Measurements from ENCODE around the gene KIF1B. TPM values are rescaled to one million over a fixed set of nuclear protein-coding genes. Genes with fewer than 3 reads are reported as not detected.

The KIF1B gene
- total and polyA plus RNA-seq, 4 donors, result 8.4 to 40.9 (median 8.9) TPM

GRCh38 chr1:10170239-10170574 is 40.2 kb upstream of the KIF1B start:
- Histone ChIP-seq H3K4me3 (ENCODE audit: low read depth in 1 of 3, low read length in 3 of 3) (no peak overlapping the region), H3K27me3 (ENCODE audit: control insufficient read depth in 4 of 4, insufficient read depth in 4 of 4, low read length in 3 of 4) (no peaks in the 10 kb centered on the region), H3K9me3 (ENCODE audit: control insufficient read depth in 4 of 4, low read length in 3 of 4) (no peaks in the 10 kb centered on the region), H3K4me1 (ENCODE audit: control insufficient read depth in 4 of 4, insufficient read depth in 4 of 4, low read length in 3 of 4) (no peaks in the 10 kb centered on the region), H3K36me3 (ENCODE audit: control insufficient read depth in 4 of 4, insufficient read depth in 3 of 4, low read depth in 1 of 4, low read length in 3 of 4) (peaks cover 11 to 41% (median 27%) of the 10 kb centered on the region in 4 donors), H3K9ac (ENCODE audit: low read depth in 1 of 2, low read length in 2 of 2) (no peak overlapping the region), H3K27ac (ENCODE audit: low read depth in 1 of 2, low read length in 2 of 2) (no peak overlapping the region)
- DNase-seq (ENCODE audit: low spot score), result no peak
- TF ChIP-seq FOXA1 (IDR thresholded peaks at IDR 0.05) (no peak), HNF4G (IDR thresholded peaks at IDR 0.05) (no peak), NR2F2 (IDR thresholded peaks at IDR 0.05) (no peak), SP1 (IDR thresholded peaks at IDR 0.05) (no peak), ATF3 (IDR thresholded peaks at IDR 0.05) (no peak), TAF1 (conservative IDR thresholded peaks at IDR 0.05) (no peak), JUND (IDR thresholded peaks at IDR 0.05) (no peak), GABPA (IDR thresholded peaks at IDR 0.05 in 1 of 2, conservative IDR thresholded peaks at IDR 0.05 in 1 of 2) (no peak), RXRA (IDR thresholded peaks at IDR 0.05) (no peak)
- TF ChIP-seq, protein P1, sequence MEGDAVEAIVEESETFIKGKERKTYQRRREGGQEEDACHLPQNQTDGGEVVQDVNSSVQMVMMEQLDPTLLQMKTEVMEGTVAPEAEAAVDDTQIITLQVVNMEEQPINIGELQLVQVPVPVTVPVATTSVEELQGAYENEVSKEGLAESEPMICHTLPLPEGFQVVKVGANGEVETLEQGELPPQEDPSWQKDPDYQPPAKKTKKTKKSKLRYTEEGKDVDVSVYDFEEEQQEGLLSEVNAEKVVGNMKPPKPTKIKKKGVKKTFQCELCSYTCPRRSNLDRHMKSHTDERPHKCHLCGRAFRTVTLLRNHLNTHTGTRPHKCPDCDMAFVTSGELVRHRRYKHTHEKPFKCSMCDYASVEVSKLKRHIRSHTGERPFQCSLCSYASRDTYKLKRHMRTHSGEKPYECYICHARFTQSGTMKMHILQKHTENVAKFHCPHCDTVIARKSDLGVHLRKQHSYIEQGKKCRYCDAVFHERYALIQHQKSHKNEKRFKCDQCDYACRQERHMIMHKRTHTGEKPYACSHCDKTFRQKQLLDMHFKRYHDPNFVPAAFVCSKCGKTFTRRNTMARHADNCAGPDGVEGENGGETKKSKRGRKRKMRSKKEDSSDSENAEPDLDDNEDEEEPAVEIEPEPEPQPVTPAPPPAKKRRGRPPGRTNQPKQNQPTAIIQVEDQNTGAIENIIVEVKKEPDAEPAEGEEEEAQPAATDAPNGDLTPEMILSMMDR (IDR thresholded peaks at IDR 0.05; ENCODE audit: low read depth, low read length, missing input control), result no peak
- TF ChIP-seq, protein P2, sequence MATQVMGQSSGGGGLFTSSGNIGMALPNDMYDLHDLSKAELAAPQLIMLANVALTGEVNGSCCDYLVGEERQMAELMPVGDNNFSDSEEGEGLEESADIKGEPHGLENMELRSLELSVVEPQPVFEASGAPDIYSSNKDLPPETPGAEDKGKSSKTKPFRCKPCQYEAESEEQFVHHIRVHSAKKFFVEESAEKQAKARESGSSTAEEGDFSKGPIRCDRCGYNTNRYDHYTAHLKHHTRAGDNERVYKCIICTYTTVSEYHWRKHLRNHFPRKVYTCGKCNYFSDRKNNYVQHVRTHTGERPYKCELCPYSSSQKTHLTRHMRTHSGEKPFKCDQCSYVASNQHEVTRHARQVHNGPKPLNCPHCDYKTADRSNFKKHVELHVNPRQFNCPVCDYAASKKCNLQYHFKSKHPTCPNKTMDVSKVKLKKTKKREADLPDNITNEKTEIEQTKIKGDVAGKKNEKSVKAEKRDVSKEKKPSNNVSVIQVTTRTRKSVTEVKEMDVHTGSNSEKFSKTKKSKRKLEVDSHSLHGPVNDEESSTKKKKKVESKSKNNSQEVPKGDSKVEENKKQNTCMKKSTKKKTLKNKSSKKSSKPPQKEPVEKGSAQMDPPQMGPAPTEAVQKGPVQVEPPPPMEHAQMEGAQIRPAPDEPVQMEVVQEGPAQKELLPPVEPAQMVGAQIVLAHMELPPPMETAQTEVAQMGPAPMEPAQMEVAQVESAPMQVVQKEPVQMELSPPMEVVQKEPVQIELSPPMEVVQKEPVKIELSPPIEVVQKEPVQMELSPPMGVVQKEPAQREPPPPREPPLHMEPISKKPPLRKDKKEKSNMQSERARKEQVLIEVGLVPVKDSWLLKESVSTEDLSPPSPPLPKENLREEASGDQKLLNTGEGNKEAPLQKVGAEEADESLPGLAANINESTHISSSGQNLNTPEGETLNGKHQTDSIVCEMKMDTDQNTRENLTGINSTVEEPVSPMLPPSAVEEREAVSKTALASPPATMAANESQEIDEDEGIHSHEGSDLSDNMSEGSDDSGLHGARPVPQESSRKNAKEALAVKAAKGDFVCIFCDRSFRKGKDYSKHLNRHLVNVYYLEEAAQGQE (IDR thresholded peaks at IDR 0.05), result no peak
- 82% methylated on average over 2 of the region's 2 CpGs for WGBS

GRCh38 chr1:10171105-10171767 is 39.1 kb upstream of the KIF1B start:
- DNase-seq (ENCODE audit: low spot score), result peak; percentile 38
- Histone ChIP-seq H3K36me3 (ENCODE audit: control insufficient read depth in 4 of 4, insufficient read depth in 3 of 4, low read depth in 1 of 4, low read length in 3 of 4) (peaks cover 11 to 31% (median 23%) of the 10 kb centered on the region in 4 donors), H3K9me3 (ENCODE audit: control insufficient read depth in 4 of 4, low read length in 3 of 4) (no peaks in the 10 kb centered on the region), H3K27me3 (ENCODE audit: control insufficient read depth in 4 of 4, insufficient read depth in 4 of 4, low read length in 3 of 4) (no peaks in the 10 kb centered on the region), H3K9ac (ENCODE audit: low read depth in 1 of 2, low read length in 2 of 2) (no peak overlapping the region), H3K4me3 (ENCODE audit: low read depth in 1 of 3, low read length in 3 of 3) (no peak overlapping the region), H3K27ac (ENCODE audit: low read depth in 1 of 2, low read length in 2 of 2) (no peak overlapping the region), H3K4me1 (ENCODE audit: control insufficient read depth in 4 of 4, insufficient read depth in 4 of 4, low read length in 3 of 4) (no peaks in the 10 kb centered on the region)
- WGBS, result 78% methylated on average over 16 of the region's 16 CpGs
- TF ChIP-seq, protein P2 (IDR thresholded peaks at IDR 0.05), result no peak
- no peak for TF ChIP-seq EGR1 (IDR thresholded peaks at IDR 0.05; ENCODE audit: low read depth in 2 of 2)
- TF ChIP-seq RAD21 (IDR thresholded peaks at IDR 0.05), result no peak
- peak in 1 of 2 donors; percentile 12 for TF ChIP-seq RXRA (IDR thresholded peaks at IDR 0.05)
- no peak for TF ChIP-seq YY1 (IDR thresholded peaks at IDR 0.05)
- TF ChIP-seq ZBTB33 (IDR thresholded peaks at IDR 0.05), result no peak
- TF ChIP-seq TAF1 (conservative IDR thresholded peaks at IDR 0.05), result no peak
- TF ChIP-seq, protein P1 (IDR thresholded peaks at IDR 0.05; ENCODE audit: low read depth, low read length, missing input control), result no peak
- TF ChIP-seq JUND (IDR thresholded peaks at IDR 0.05), result no peak
- no peak for TF ChIP-seq HNF4G (IDR thresholded peaks at IDR 0.05)
- no peak for TF ChIP-seq GABPA (IDR thresholded peaks at IDR 0.05 in 1 of 2, conservative IDR thresholded peaks at IDR 0.05 in 1 of 2)
- no peak for TF ChIP-seq ATF3 (IDR thresholded peaks at IDR 0.05)
- TF ChIP-seq, protein P3, sequence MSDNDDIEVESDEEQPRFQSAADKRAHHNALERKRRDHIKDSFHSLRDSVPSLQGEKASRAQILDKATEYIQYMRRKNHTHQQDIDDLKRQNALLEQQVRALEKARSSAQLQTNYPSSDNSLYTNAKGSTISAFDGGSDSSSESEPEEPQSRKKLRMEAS (IDR thresholded peaks at IDR 0.05), result no peak
- TF ChIP-seq NR2F2 (IDR thresholded peaks at IDR 0.05), result no peak

Measured in liver (tissue), 9 donors.